Measurements from ENCODE around the gene NOL7. TPM values are rescaled to one million over a fixed set of nuclear protein-coding genes. Genes with fewer than 3 reads are reported as not detected.

The NOL7 gene
- total and polyA plus RNA-seq, 9 of the 15 experiments (the other 6 are each of a cell fraction or from before 2014, with no cell fraction given): 19.4 to 235 (median 157) TPM

DNA sequence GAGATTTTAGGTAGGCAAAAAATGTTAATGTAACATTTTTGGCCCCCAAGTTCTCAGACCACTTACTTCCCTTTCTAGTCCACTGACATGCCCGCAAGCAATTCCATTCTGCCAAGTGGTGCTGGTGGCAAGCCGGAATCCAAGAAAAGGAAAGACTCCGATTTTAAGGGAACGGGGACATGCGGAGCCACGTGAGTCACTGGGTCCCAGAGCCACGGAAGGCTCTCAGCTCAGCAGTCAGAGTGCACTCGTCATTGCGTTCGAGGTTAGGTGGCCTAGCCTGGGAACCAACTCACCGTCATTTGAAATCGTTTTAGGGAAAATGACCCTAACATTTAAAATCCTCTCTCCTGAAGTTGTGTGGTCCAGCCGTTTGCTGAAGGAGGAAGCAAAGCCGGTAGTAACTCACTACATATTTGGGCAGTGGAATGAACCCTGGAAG lies 41.4 kb upstream of the NOL7 start (continued):
- TF ChIP-seq MYC (IDR thresholded peaks at IDR 0.05; ENCODE audit: low read depth, low read length): peak; percentile 71
- TF ChIP-seq MYC (CRISPR knock-in tag; IDR thresholded peaks at IDR 0.05; ENCODE audit: borderline replicate concordance, low read depth): no peak
- TF ChIP-seq TFAM (CRISPR knock-in tag; conservative IDR thresholded peaks at IDR 0.05): no peak
- no peak for TF ChIP-seq NCOR1 (IDR thresholded peaks at IDR 0.05)
- TF ChIP-seq FOSL1 (tag; conservative IDR thresholded peaks at IDR 0.05): peak; percentile 50; the same call in 1 of the 2 replicates
- peak; percentile 53; the same call in 1 of the 2 replicates for TF ChIP-seq ZNF354B (CRISPR knock-in tag; IDR thresholded peaks at IDR 0.05)
- TF ChIP-seq ZNF699 (CRISPR knock-in tag; IDR thresholded peaks at IDR 0.05; ENCODE audit: insufficient replicate concordance): no peak
- TF ChIP-seq ZNF408 (CRISPR knock-in tag; IDR thresholded peaks at IDR 0.05; ENCODE audit: low read depth): no peak
- TF ChIP-seq, protein P1, sequence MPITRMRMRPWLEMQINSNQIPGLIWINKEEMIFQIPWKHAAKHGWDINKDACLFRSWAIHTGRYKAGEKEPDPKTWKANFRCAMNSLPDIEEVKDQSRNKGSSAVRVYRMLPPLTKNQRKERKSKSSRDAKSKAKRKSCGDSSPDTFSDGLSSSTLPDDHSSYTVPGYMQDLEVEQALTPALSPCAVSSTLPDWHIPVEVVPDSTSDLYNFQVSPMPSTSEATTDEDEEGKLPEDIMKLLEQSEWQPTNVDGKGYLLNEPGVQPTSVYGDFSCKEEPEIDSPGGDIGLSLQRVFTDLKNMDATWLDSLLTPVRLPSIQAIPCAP (CRISPR knock-in tag; IDR thresholded peaks at IDR 0.05; ENCODE audit: borderline replicate concordance): peak; percentile 60; the same call in 1 of the 2 replicates
- TF ChIP-seq, protein P2, sequence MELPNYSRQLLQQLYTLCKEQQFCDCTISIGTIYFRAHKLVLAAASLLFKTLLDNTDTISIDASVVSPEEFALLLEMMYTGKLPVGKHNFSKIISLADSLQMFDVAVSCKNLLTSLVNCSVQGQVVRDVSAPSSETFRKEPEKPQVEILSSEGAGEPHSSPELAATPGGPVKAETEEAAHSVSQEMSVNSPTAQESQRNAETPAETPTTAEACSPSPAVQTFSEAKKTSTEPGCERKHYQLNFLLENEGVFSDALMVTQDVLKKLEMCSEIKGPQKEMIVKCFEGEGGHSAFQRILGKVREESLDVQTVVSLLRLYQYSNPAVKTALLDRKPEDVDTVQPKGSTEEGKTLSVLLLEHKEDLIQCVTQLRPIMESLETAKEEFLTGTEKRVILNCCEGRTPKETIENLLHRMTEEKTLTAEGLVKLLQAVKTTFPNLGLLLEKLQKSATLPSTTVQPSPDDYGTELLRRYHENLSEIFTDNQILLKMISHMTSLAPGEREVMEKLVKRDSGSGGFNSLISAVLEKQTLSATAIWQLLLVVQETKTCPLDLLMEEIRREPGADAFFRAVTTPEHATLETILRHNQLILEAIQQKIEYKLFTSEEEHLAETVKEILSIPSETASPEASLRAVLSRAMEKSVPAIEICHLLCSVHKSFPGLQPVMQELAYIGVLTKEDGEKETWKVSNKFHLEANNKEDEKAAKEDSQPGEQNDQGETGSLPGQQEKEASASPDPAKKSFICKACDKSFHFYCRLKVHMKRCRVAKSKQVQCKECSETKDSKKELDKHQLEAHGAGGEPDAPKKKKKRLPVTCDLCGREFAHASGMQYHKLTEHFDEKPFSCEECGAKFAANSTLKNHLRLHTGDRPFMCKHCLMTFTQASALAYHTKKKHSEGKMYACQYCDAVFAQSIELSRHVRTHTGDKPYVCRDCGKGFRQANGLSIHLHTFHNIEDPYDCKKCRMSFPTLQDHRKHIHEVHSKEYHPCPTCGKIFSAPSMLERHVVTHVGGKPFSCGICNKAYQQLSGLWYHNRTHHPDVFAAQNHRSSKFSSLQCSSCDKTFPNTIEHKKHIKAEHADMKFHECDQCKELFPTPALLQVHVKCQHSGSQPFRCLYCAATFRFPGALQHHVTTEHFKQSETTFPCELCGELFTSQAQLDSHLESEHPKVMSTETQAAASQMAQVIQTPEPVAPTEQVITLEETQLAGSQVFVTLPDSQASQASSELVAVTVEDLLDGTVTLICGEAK (IDR thresholded peaks at IDR 0.05): peak; percentile 51; the same call in 1 of the 2 replicates
- TF ChIP-seq, protein P2 (CRISPR knock-in tag; IDR thresholded peaks at IDR 0.05): 0 out of 2 replicates have a peak, but pooled peaks have one; percentile 32
- TF ChIP-seq FOXK1 (CRISPR knock-in tag; IDR thresholded peaks at IDR 0.05; ENCODE audit: borderline replicate concordance): peak; percentile 73
